ENCODE data around the gene TMEM221.

Gene TMEM221

GRCh38 chr19:17402982-17403855 is 45.2 kb downstream of the TMEM221 start:
- Mint-ChIP-seq H3K4me1 (peaks cover 17% of the 10 kb centered on the region), H3K4me3 (peak overlapping the region; percentile 84 to 88 (median 85)), H3K36me3 (ENCODE audit: low read depth) (peaks cover 3% of the 10 kb centered on the region), H3K27me3 (ENCODE audit: low read depth) (no peaks in the 10 kb centered on the region), H3K9me3 (no peaks in the 10 kb centered on the region), H3K27ac (peak overlapping the region; percentile 68 to 93 (median 89))
- no peak for TF ChIP-seq CTCF (IDR thresholded peaks at IDR 0.05; ENCODE audit: unreplicated experiment in 3 of 3)

- Mint-ChIP-seq H3K4me1 (peaks cover 9% of the 10 kb centered on the region), H3K27ac (peak overlapping the region in 1 of 3 experiments; percentile 46), H3K9me3 (no peaks in the 10 kb centered on the region), H3K4me3 (peak overlapping the region; percentile 30 to 53 (median 34)), H3K27me3 (ENCODE audit: low read depth) (no peaks in the 10 kb centered on the region), H3K36me3 (ENCODE audit: low read depth) (peaks cover 3% of the 10 kb centered on the region)
- TF ChIP-seq CTCF (IDR thresholded peaks at IDR 0.05; ENCODE audit: unreplicated experiment in 3 of 3), result no peak
Measured at GRCh38 chr19:17401628-17402027, 46.8 kb downstream of the TMEM221 start.

GRCh38 chr19:17398902-17399527 is 49.5 kb downstream of the TMEM221 start:
- Mint-ChIP-seq H3K27me3 (ENCODE audit: low read depth) (no peaks in the 10 kb centered on the region), H3K4me1 (no peaks in the 10 kb centered on the region), H3K9me3 (no peaks in the 10 kb centered on the region), H3K27ac (no peak overlapping the region), H3K4me3 (no peak overlapping the region), H3K36me3 (ENCODE audit: low read depth) (peaks cover 3% of the 10 kb centered on the region)
- TF ChIP-seq CTCF (IDR thresholded peaks at IDR 0.05; ENCODE audit: unreplicated experiment in 3 of 3), result no peak

GRCh38 chr19:17394891-17395415 is 53.5 kb downstream of the TMEM221 start:
- Mint-ChIP-seq H3K4me3 (peak overlapping the region in 1 of 3 experiments; percentile 32), H3K27ac (peak overlapping the region in 2 of 3 experiments; percentile 56 to 59), H3K36me3 (ENCODE audit: low read depth) (no peaks in the 10 kb centered on the region), H3K4me1 (no peaks in the 10 kb centered on the region), H3K9me3 (no peaks in the 10 kb centered on the region), H3K27me3 (ENCODE audit: low read depth) (no peaks in the 10 kb centered on the region)
- TF ChIP-seq CTCF (IDR thresholded peaks at IDR 0.05; ENCODE audit: unreplicated experiment in 3 of 3), result peak; percentile 37 to 60 (median 48)

- peaks cover 5% of the 10 kb centered on the region for H3K9me3 Mint-ChIP-seq
- no peaks in the 10 kb centered on the region for H3K36me3 Mint-ChIP-seq (ENCODE audit: low read depth)
- TF ChIP-seq CTCF (IDR thresholded peaks at IDR 0.05; ENCODE audit: unreplicated experiment in 3 of 3), result no peak
- H3K27me3 Mint-ChIP-seq (ENCODE audit: low read depth), result no peaks in the 10 kb centered on the region
- H3K4me3 Mint-ChIP-seq, result peak within 1 kb of the TSS in 2 of 3 experiments; percentile 23 to 32
- H3K4me1 Mint-ChIP-seq, result no peaks in the 10 kb centered on the region
- H3K27ac Mint-ChIP-seq, result peak within 1 kb of the TSS in 2 of 3 experiments; percentile 56 to 59
Measured at GRCh38 chr19:17393914-17394313, 54.6 kb downstream of the TMEM221 start, which contains the start of gene CCDC194. Gene CCDC194 (minus strand): TSS chr19:17394196. CDS start chr19:17394158, 38 bp downstream.

Measured in nephron (organoid).